GM13976 (cell line): ENCODE data around the gene RET.

Source experiments
- DNase-seq: peaks from one replicate; pipeline ENCODE4 v3.0.0; 2012; ENCODE audit warnings: low spot score
- in situ Hi-C: fragments of 300-500 bp; cut with MboI; formaldehyde crosslinking; loops from one replicate; pipeline ENCODE4 v1.12.0; 2022; ENCODE audit warnings: low sequenced_read_pairs, mixed read lengths, inconsistent platforms; ENCODE audit not compliant: unreplicated experiment
- TF ChIP-seq, protein P1 (sequence below): IDR thresholded peaks from 2 replicates; pipeline ENCODE4 v1.5.1; 2012; ENCODE audit warnings: borderline replicate concordance, mild to moderate bottlenecking; ENCODE audit not compliant: insufficient read depth; ENCODE audit errors: extremely low read depth, missing control alignments, control extremely low read depth

The RET gene

DNA sequence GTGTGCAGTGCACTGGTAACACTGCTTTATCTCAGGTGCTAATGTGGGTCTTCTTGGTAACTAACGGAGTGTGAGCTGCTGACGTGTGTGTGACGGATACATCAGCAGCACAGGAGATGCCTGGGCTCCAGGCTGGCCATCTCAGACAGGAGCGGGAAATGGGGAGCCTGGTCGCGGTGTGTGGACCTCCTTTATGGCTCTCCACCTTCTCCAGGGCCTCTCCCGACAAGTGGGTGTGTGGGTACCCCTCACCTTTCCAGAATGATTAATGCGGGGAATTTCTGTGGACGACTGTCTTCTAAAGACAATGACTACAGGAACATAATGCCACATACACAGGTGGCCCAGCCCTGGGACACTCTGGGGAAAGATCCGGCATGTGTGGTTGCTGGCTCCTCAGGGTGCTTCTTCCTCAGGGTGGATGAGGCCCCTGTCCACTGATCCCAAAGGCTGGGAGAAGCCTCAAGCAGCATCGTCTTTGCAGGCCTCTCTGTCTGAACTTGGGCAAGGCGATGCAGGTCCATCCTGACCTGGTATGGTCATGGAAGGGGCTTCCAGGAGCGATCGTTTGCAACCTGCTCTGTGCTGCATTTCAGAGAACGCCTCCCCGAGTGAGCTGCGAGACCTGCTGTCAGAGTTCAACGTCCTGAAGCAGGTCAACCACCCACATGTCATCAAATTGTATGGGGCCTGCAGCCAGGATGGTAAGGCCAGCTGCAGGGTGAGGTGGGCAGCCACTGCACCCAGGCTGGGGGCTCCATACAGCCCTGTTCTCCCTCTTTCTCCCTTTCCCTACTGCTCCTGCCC is 41.1 kb downstream of the RET start:
- no peak for DNase-seq
- in situ Hi-C loops = no loop called here
- TF ChIP-seq, protein P1, sequence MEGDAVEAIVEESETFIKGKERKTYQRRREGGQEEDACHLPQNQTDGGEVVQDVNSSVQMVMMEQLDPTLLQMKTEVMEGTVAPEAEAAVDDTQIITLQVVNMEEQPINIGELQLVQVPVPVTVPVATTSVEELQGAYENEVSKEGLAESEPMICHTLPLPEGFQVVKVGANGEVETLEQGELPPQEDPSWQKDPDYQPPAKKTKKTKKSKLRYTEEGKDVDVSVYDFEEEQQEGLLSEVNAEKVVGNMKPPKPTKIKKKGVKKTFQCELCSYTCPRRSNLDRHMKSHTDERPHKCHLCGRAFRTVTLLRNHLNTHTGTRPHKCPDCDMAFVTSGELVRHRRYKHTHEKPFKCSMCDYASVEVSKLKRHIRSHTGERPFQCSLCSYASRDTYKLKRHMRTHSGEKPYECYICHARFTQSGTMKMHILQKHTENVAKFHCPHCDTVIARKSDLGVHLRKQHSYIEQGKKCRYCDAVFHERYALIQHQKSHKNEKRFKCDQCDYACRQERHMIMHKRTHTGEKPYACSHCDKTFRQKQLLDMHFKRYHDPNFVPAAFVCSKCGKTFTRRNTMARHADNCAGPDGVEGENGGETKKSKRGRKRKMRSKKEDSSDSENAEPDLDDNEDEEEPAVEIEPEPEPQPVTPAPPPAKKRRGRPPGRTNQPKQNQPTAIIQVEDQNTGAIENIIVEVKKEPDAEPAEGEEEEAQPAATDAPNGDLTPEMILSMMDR = no peak

DNA sequence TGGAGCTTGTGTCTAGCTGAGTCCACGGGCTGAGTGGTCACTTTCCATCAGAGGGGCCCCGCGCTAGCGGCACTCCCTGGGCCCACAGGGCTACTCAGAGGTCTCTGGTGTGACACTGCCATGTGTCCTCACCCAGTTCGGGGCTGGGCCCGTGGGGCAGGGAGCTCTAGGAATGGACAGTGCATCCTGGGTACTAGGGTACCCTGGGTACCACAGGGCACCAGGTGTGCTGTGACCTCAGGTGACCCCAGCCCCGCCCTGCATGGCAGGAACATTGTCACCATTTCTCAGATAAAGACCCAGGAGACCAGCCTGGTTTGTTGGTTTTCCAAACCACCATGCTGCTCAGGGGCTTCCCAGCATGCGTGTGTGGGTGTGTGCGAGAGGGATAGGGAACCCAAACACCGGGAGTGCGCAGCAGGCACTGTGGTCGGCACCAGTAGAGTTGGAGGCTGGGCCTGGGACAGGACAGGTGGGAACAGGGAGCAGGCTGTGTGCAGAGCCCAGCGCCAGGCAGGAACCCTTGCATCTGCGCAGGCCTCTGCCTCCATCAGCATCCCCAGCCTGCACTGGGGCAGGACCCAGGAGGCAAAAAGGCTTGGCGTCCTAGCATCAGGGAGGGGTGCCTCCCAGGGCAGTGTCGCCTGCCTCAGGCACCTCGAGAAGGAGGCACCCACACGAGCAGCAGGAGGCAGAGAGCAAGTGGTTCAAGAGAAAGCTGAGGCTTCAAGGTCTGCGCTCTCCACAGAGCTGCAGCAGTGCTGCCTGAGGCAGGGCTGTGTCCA is 42.0 kb downstream of the RET start:
- TF ChIP-seq, protein P1 = no peak
- in situ Hi-C loops = no loop called here
- no peak for DNase-seq

DNA sequence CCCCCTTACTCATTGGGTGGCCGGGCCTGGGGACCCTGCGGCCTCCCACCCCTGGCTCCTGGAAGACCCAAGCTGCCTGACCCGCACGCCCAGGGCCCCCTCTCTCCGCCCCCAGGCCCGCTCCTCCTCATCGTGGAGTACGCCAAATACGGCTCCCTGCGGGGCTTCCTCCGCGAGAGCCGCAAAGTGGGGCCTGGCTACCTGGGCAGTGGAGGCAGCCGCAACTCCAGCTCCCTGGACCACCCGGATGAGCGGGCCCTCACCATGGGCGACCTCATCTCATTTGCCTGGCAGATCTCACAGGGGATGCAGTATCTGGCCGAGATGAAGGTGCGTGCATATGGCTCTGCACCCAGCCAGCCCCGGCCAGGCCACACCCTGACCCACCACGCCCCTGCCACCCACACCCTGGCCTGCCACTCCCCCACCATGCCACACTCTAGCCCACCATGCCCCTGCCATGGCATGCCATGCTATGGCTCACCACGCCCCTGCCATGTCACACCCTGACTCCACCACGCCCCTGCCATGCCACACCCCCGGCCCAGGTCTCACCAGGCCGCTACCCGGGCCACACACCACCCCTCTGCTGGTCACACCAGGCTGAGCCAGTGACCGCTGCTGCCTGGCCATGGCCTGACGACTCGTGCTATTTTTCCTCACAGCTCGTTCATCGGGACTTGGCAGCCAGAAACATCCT is 42.7 kb downstream of the RET start:
- DNase-seq = no peak
- TF ChIP-seq, protein P1 = no peak
- in situ Hi-C loops = no loop called here

DNA sequence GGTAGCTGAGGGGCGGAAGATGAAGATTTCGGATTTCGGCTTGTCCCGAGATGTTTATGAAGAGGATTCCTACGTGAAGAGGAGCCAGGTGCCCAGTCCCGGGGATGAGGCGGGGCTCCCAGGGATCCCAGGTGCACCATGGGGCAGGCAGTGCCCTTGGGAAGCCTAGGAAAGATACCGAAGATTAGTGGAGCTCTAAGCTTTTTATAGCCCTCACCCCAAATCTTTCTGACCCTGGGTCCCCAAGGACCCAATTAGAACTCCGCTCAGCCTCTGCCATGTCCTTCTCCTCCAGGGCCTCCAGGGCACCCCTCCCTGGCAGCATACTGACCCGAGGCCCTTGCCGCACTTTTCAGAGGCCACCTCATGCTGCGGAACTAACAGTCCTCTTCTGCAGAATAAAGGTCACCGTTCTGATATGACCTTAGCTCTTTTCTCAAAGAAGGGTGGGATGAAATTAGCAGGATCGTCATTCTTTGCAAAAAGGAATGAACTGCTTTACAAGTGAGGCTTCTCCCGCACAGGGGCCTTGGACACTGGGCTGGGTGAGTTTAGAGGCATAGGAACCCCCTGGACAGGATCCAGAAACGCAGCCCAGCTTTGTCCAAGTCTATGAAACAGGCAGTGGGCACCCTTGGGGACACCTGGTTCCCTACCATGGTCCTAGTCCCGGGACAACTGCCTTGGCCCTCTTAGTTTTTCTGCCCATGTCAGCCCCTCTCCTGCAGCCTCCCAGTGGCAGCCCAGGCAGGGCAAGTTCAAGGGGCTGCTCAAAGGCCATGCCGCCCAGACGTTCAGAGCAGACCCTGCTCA is 43.5 kb downstream of the RET start:
- in situ Hi-C loops = no loop called here
- TF ChIP-seq, protein P1 = no peak
- no peak for DNase-seq

DNA sequence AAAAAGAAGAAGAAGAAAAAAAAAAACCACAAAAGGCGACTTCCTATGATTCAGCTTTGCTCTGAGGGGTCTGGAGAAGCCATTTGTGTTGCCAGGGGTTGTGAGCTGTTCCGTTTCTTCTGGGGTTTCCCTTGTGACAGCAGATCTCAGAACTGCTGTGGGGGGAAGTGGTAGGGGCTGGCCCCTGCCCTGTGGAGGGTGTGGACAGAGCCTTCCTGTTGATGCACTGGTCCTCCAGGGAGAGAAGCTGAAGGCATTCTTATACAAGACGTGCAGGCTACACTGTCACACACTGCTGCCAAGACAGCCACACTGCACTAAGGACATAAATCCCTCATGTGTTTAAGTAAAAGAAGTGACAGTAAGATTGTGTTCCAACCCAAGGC is 44.1 kb downstream of the RET start:
- in situ Hi-C loops = no loop called here

More for the DNA sequence above, 44.1 kb downstream of the RET start:
- TF ChIP-seq, protein P1 = no peak
- DNase-seq = peak; percentile 86
